ENCODE results near the gene SLC27A3. TPM values are rescaled to one million over a fixed set of nuclear protein-coding genes. Genes with fewer than 3 reads are reported as not detected.

Gene SLC27A3
- total RNA-seq, 2 donors from 2014 or later = 60.6 to 64.5 TPM

DNA sequence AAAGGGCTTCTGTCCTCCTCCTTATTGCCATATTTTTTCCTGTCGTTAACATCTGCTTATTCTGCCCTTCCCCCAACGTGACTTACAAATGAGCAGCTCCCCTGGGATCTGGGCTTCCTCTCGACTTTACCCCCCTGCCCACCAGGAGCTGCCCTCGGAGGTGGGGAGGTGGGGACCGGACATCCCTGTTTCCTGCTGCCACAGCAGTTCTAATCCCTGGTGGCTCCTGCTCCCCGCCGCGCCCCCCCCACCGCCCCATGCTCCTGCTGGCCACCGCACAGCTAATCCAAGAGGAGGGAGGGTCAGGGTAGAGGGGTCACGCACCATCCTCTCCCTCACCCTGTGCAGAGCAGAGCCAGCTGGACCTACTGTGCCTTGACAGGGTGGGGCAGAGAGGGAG is 4.4 kb upstream of the SLC27A3 start:
- Mint-ChIP-seq H3K27ac (no peak overlapping the region), H3K4me3 (no peak overlapping the region), H3K4me1 (peaks cover 6% of the 10 kb centered on the region), H3K36me3 (ENCODE audit: low read depth) (peaks cover 67% of the 10 kb centered on the region), H3K9me3 (no peaks in the 10 kb centered on the region), H3K27me3 (ENCODE audit: insufficient read depth) (no peaks in the 10 kb centered on the region)
- TF ChIP-seq, protein P1, sequence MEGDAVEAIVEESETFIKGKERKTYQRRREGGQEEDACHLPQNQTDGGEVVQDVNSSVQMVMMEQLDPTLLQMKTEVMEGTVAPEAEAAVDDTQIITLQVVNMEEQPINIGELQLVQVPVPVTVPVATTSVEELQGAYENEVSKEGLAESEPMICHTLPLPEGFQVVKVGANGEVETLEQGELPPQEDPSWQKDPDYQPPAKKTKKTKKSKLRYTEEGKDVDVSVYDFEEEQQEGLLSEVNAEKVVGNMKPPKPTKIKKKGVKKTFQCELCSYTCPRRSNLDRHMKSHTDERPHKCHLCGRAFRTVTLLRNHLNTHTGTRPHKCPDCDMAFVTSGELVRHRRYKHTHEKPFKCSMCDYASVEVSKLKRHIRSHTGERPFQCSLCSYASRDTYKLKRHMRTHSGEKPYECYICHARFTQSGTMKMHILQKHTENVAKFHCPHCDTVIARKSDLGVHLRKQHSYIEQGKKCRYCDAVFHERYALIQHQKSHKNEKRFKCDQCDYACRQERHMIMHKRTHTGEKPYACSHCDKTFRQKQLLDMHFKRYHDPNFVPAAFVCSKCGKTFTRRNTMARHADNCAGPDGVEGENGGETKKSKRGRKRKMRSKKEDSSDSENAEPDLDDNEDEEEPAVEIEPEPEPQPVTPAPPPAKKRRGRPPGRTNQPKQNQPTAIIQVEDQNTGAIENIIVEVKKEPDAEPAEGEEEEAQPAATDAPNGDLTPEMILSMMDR (conservative IDR thresholded peaks at IDR 0.05) = no peak
- WGBS, 2 experiments (ENCODE audit: insufficient coverage in 1 of 2, insufficient read length in 1 of 2) = 20 to 84% methylated on average over 1 to 11 of the region's 11 CpGs
- Histone ChIP-seq H3K36me3 (ENCODE audit: control insufficient read depth, insufficient read depth, low read length) (peaks cover 82% of the 10 kb centered on the region), H3K27me3 (ENCODE audit: control insufficient read depth, insufficient read depth, low read length, poor library complexity, severe bottlenecking) (no peaks in the 10 kb centered on the region), H3K4me3 (ENCODE audit: low read length) (no peak overlapping the region), H3K9ac (ENCODE audit: extremely low read depth, low read length, poor library complexity, severe bottlenecking) (no peak overlapping the region), H3K9me3 (ENCODE audit: control insufficient read depth, low read length) (no peaks in the 10 kb centered on the region), H3K27ac (ENCODE audit: low read depth, low read length) (no peak overlapping the region), H3K4me1 (ENCODE audit: control insufficient read depth, insufficient read depth, low read length) (no peaks in the 10 kb centered on the region)
- DNase-seq = no peak

DNA sequence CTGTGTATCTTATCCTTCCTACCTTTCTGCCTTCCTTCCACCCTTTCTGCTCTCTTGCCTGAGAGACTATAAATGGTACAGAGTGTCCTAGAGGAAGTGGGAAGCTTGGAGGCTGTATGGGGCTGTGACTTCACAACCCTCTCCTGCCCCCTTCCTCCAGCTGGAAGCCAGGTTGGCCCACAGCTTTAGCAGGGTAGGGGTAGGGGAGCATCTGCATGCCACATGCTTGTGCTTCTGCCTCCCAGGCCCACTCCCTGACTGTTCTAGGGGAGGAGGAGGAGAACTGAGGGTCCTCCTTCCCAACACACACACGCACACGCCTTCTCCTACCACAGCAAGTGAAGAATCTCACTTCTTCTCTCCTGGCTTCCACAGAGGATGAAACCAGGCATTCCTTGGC is 3.9 kb upstream of the SLC27A3 start:
- Mint-ChIP-seq H3K27me3 (ENCODE audit: insufficient read depth) (no peaks in the 10 kb centered on the region), H3K27ac (no peak overlapping the region), H3K4me3 (no peak overlapping the region), H3K36me3 (ENCODE audit: low read depth) (peaks cover 62% of the 10 kb centered on the region), H3K9me3 (no peaks in the 10 kb centered on the region), H3K4me1 (peaks cover 6% of the 10 kb centered on the region)
- Histone ChIP-seq H3K27me3 (ENCODE audit: control insufficient read depth, insufficient read depth, low read length, poor library complexity, severe bottlenecking) (no peaks in the 10 kb centered on the region), H3K4me3 (ENCODE audit: low read length) (no peak overlapping the region), H3K9me3 (ENCODE audit: control insufficient read depth, low read length) (no peaks in the 10 kb centered on the region), H3K27ac (ENCODE audit: low read depth, low read length) (no peak overlapping the region), H3K4me1 (ENCODE audit: control insufficient read depth, insufficient read depth, low read length) (no peaks in the 10 kb centered on the region), H3K9ac (ENCODE audit: extremely low read depth, low read length, poor library complexity, severe bottlenecking) (no peak overlapping the region), H3K36me3 (ENCODE audit: control insufficient read depth, insufficient read depth, low read length) (peaks cover 78% of the 10 kb centered on the region)
- no peak for DNase-seq
- no CpG with 5 or more reads among the region's 2 CpGs for WGBS, 2 experiments (ENCODE audit: insufficient coverage in 1 of 2, insufficient read length in 1 of 2)
- TF ChIP-seq, protein P1 (conservative IDR thresholded peaks at IDR 0.05) = no peak

DNA sequence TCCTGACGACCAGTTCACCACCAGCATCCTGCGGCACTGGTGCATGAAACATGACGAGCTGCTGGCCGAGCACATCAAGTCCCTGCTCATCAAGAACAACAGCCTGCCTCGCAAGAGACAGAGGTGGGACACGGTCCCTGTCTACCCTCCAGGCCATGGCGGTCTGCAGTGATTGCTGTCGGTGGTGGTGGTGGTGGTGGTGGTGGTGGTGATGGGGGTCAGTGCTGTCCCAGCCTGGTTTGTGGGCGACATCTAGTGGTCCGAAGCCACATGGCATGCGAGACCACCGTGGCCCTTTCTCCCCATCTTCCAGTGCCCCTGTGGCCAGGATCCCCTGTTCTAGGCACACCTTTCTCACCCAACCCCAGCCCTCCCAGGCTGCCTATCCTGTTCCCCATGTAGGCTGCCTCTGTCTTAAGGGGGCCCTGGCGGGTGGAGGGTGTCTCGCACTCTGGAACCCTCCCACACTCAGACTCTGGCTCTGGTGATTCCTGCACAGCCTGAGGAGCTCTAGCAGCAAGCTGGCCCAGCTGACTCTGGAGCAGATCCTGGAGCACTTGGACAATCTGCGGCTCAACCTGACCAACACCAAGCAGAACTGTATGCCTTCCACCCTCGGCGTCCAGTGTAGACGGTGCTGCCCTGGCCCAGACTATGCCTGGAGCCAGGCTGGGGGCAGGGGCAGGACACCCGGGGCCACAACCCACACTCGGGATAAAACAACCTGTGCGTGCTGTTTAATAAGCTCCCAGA is 3.2 kb upstream of the SLC27A3 start:
- H3K27ac ChIP-seq (ENCODE audit: low read depth, low read length) = no peak overlapping the region

More for the DNA sequence above, 3.2 kb upstream of the SLC27A3 start:
- H3K4me1 ChIP-seq (ENCODE audit: control insufficient read depth, insufficient read depth, low read length) = peaks cover 2% of the 10 kb centered on the region
- Mint-ChIP-seq H3K27me3 (ENCODE audit: insufficient read depth) (no peaks in the 10 kb centered on the region), H3K4me1 (peaks cover 12% of the 10 kb centered on the region), H3K27ac (no peak overlapping the region), H3K4me3 (no peak overlapping the region), H3K36me3 (ENCODE audit: low read depth) (peaks cover 56% of the 10 kb centered on the region), H3K9me3 (no peaks in the 10 kb centered on the region)
- H3K9ac ChIP-seq (ENCODE audit: extremely low read depth, low read length, poor library complexity, severe bottlenecking) = no peak overlapping the region
- no peaks in the 10 kb centered on the region for H3K27me3 ChIP-seq (ENCODE audit: control insufficient read depth, insufficient read depth, low read length, poor library complexity, severe bottlenecking)
- WGBS, 2 experiments (ENCODE audit: insufficient coverage in 1 of 2, insufficient read length in 1 of 2) = 83 to 84% methylated on average over 14 to 21 of the region's 21 CpGs
- TF ChIP-seq, protein P1 (conservative IDR thresholded peaks at IDR 0.05) = peak; percentile 76
- DNase-seq = peak; percentile 89
- H3K4me3 ChIP-seq (ENCODE audit: low read length) = no peak overlapping the region
- peaks cover 74% of the 10 kb centered on the region for H3K36me3 ChIP-seq (ENCODE audit: control insufficient read depth, insufficient read depth, low read length)
- no peaks in the 10 kb centered on the region for H3K9me3 ChIP-seq (ENCODE audit: control insufficient read depth, low read length)
